GM23338 (cell line): ENCODE measurements around the gene MSGN1. TPM values are rescaled to one million over a fixed set of nuclear protein-coding genes. Genes with fewer than 3 reads are reported as not detected.

Source experiments
- ATAC-seq: fragments of 200-7000 bp; cut with Tn5 transposase; 3 replicates; pipeline ENCODE4 v1.9.1; 2020
- DNase-seq: peaks from one replicate; pipeline ENCODE4 v3.0.0-alpha.2; 2015; ENCODE audit warnings: low spot score
- H2AFZ ChIP-seq: fragments of 200-600 bp; sonication (generic); 2 replicates; pipeline ENCODE4 v1.8.0; 2016; ENCODE audit warnings: antibody characterized with exemption, mild to moderate bottlenecking, moderate library complexity
- H3F3A ChIP-seq: fragments of 200-600 bp; sonication (generic); replicated peaks from 2 replicates; pipeline ENCODE4 v1.8.0; 2017; ENCODE audit warnings: antibody characterized with exemption, mixed run types, low read depth
- H3K27ac ChIP-seq: fragments of 200-600 bp; sonication (generic); 2 replicates; pipeline ENCODE4 v1.6.1; 2016; ENCODE audit warnings: low read depth
- H3K27me3 ChIP-seq: fragments of 200-600 bp; sonication (generic); 2 replicates; pipeline ENCODE4 v1.8.0; 2016; ENCODE audit warnings: mild to moderate bottlenecking, mixed run types, moderate library complexity; ENCODE audit not compliant: insufficient read depth
- H3K36me3 ChIP-seq: fragments of 200-600 bp; sonication (generic); 2 replicates; pipeline ENCODE4 v1.8.0; 2016; ENCODE audit warnings: mild to moderate bottlenecking; ENCODE audit not compliant: insufficient read depth
- H3K4me1 ChIP-seq: fragments of 200-600 bp; sonication (generic); 2 replicates; pipeline ENCODE4 v1.8.0; 2016; ENCODE audit warnings: mild to moderate bottlenecking, moderate library complexity; ENCODE audit not compliant: insufficient read depth
- H3K4me2 ChIP-seq: fragments of 200-600 bp; sonication (generic); 2 replicates; pipeline ENCODE4 v1.7.1; 2017; ENCODE audit warnings: mixed run types
- H3K4me3 ChIP-seq: fragments of 200-600 bp; sonication (generic); 2 replicates; pipeline ENCODE4 v1.6.1; 2016; ENCODE audit warnings: mixed run types
- H3K79me2 ChIP-seq: fragments of 200-600 bp; sonication (generic); replicated peaks from 2 replicates; pipeline ENCODE4 v1.8.0; 2017; ENCODE audit warnings: mild to moderate bottlenecking; ENCODE audit not compliant: insufficient read depth
- H3K9me2 ChIP-seq: fragments of 200-600 bp; sonication (generic); 2 replicates; pipeline ENCODE4 v1.8.0; 2017; ENCODE audit not compliant: insufficient read depth
- H4K20me1 ChIP-seq: fragments of 200-600 bp; sonication (generic); replicated peaks from 2 replicates; pipeline ENCODE4 v1.8.0; 2017; ENCODE audit warnings: mild to moderate bottlenecking; ENCODE audit not compliant: insufficient read depth
- H3K27ac Mint-ChIP-seq: 2 replicates; pipeline ENCODE4 v1.8.0; 2020; ENCODE audit warnings: inconsistent platforms, mild to moderate bottlenecking, moderate library complexity, mixed read lengths
- H3K27me3 Mint-ChIP-seq: 3 replicates; pipeline ENCODE4 v1.8.0; 2022; ENCODE audit warnings: low read depth, mild to moderate bottlenecking, moderate library complexity, mixed read lengths, inconsistent platforms; ENCODE audit not compliant: insufficient read depth, poor library complexity
- H3K36me3 Mint-ChIP-seq: 3 replicates; pipeline ENCODE4 v1.8.0; 2021; ENCODE audit warnings: low read depth, mild to moderate bottlenecking, inconsistent platforms, moderate library complexity, mixed read lengths
- H3K4me1 Mint-ChIP-seq: 3 replicates; pipeline ENCODE4 v1.8.0; 2020; ENCODE audit warnings: mild to moderate bottlenecking, inconsistent platforms, mixed read lengths
- H3K4me3 Mint-ChIP-seq: 3 replicates; pipeline ENCODE4 v1.8.0; 2021; ENCODE audit warnings: moderate library complexity, mild to moderate bottlenecking, inconsistent platforms, mixed read lengths
- H3K9me3 Mint-ChIP-seq: 3 replicates; pipeline ENCODE4 v1.8.0; 2020; ENCODE audit warnings: moderate library complexity, mild to moderate bottlenecking, inconsistent platforms, mixed read lengths
- ETS1 ChIP-seq: IDR thresholded peaks from 2 replicates; pipeline ENCODE4 v1.6.1; 2016; ENCODE audit warnings: antibody characterized with exemption
- EZH2 ChIP-seq: fragments of 200-600 bp; sonication (generic); IDR thresholded peaks from one replicate; pipeline ENCODE4 v1.8.0; 2017; ENCODE audit warnings: antibody characterized with exemption, mild to moderate bottlenecking, low read depth; ENCODE audit not compliant: unreplicated experiment
- NANOG ChIP-seq: IDR thresholded peaks from 2 replicates; pipeline ENCODE4 v1.6.1; 2016; ENCODE audit warnings: antibody characterized with exemption, borderline replicate concordance
- STAT1 ChIP-seq: IDR thresholded peaks from one replicate; pipeline ENCODE4 v1.6.1; 2016; ENCODE audit warnings: antibody characterized with exemption; ENCODE audit not compliant: unreplicated experiment
- ZNF331 ChIP-seq: fragments of 250-450 bp; sonication (Bioruptor Pico); IDR thresholded peaks from 2 replicates; pipeline ENCODE4 v1.5.0; 2020; ENCODE audit warnings: low read depth, mild to moderate bottlenecking, moderate library complexity
- polyA plus RNA-seq: library from polyadenylated mRNA; unstranded; fragments of >200 nt; fragmentation: Nextera tagmentation; extraction: Ambion mirVana; gene quantifications from 2 replicates; pipeline ENCODE4 v1.2.1, GENCODE V29; 2016
- total RNA-seq: library from RNA; depleted of rRNA; stranded (reverse); fragments of >200 nt; shearing (Covaris generic); gene quantifications from 2 replicates; pipeline ENCODE4 v1.2.3, GENCODE V29; 2014
- TF ChIP-seq, protein P1 (sequence below): IDR thresholded peaks from one replicate; pipeline ENCODE4 v1.6.1; 2018; ENCODE audit warnings: antibody characterized with exemption; ENCODE audit not compliant: unreplicated experiment

The MSGN1 gene
- total and polyA plus RNA-seq, 2 experiments from 2014 or later = not detected

GRCh38 chr2:17788773-17789172 lies 27.5 kb upstream of the MSGN1 start:
- ATAC-seq (no peak), DNase-seq (no peak)
- no peak overlapping the region for H3K27ac ChIP-seq
- no peaks in the 10 kb centered on the region for H3K36me3 Mint-ChIP-seq
- H3K4me3 Mint-ChIP-seq = no peak overlapping the region
- H4K20me1 ChIP-seq = no peaks in the 10 kb centered on the region
- no peak overlapping the region for H3K4me3 ChIP-seq
- H3K36me3 ChIP-seq = no peaks in the 10 kb centered on the region
- TF ChIP-seq, protein P1, sequence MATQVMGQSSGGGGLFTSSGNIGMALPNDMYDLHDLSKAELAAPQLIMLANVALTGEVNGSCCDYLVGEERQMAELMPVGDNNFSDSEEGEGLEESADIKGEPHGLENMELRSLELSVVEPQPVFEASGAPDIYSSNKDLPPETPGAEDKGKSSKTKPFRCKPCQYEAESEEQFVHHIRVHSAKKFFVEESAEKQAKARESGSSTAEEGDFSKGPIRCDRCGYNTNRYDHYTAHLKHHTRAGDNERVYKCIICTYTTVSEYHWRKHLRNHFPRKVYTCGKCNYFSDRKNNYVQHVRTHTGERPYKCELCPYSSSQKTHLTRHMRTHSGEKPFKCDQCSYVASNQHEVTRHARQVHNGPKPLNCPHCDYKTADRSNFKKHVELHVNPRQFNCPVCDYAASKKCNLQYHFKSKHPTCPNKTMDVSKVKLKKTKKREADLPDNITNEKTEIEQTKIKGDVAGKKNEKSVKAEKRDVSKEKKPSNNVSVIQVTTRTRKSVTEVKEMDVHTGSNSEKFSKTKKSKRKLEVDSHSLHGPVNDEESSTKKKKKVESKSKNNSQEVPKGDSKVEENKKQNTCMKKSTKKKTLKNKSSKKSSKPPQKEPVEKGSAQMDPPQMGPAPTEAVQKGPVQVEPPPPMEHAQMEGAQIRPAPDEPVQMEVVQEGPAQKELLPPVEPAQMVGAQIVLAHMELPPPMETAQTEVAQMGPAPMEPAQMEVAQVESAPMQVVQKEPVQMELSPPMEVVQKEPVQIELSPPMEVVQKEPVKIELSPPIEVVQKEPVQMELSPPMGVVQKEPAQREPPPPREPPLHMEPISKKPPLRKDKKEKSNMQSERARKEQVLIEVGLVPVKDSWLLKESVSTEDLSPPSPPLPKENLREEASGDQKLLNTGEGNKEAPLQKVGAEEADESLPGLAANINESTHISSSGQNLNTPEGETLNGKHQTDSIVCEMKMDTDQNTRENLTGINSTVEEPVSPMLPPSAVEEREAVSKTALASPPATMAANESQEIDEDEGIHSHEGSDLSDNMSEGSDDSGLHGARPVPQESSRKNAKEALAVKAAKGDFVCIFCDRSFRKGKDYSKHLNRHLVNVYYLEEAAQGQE = no peak
- TF ChIP-seq EZH2 = no peak
- TF ChIP-seq NANOG = no peak
- TF ChIP-seq ETS1 = no peak
- no peak for TF ChIP-seq STAT1
- H3K4me1 Mint-ChIP-seq = peaks cover 12% of the 10 kb centered on the region
- H3K27me3 Mint-ChIP-seq = peaks cover 2% of the 10 kb centered on the region
- H3F3A ChIP-seq = no peaks in the 10 kb centered on the region
- H3K79me2 ChIP-seq = no peaks in the 10 kb centered on the region
- H3K27ac Mint-ChIP-seq = no peak overlapping the region
- no peak overlapping the region for H2AFZ ChIP-seq
- H3K27me3 ChIP-seq = no peaks in the 10 kb centered on the region
- H3K4me2 ChIP-seq = no peak overlapping the region
- no peaks in the 10 kb centered on the region for H3K9me3 Mint-ChIP-seq
- no peaks in the 10 kb centered on the region for H3K9me2 ChIP-seq
- no peaks in the 10 kb centered on the region; the same call in 1 of the 2 replicates for H3K4me1 ChIP-seq

- Histone ChIP-seq H3K9me2 (no peaks in the 10 kb centered on the region), H2AFZ (0 out of 2 replicates have a peak overlapping the region, but pooled peaks have one; percentile 23), H3K4me1 (no peaks in the 10 kb centered on the region), H3K27me3 (no peaks in the 10 kb centered on the region), H3F3A (no peaks in the 10 kb centered on the region), H3K4me2 (no peak overlapping the region), H3K4me3 (no peak overlapping the region), H3K27ac (no peak overlapping the region), H3K36me3 (no peaks in the 10 kb centered on the region), H4K20me1 (no peaks in the 10 kb centered on the region), H3K79me2 (no peaks in the 10 kb centered on the region)
- TF ChIP-seq STAT1 (no peak), ZNF331 (no peak)
- H3K4me3 Mint-ChIP-seq = no peak overlapping the region
- no peaks in the 10 kb centered on the region for H3K36me3 Mint-ChIP-seq
- no peak for DNase-seq
- no peak overlapping the region for H3K27ac Mint-ChIP-seq
- ATAC-seq = no peak
- peaks cover 12% of the 10 kb centered on the region for H3K4me1 Mint-ChIP-seq
- no peaks in the 10 kb centered on the region for H3K9me3 Mint-ChIP-seq
- peaks cover 2% of the 10 kb centered on the region for H3K27me3 Mint-ChIP-seq
Observed at GRCh38 chr2:17790536-17790935, 25.7 kb upstream of the MSGN1 start.
